ENCODE results near the gene ASMT. TPM values are rescaled to one million over a fixed set of nuclear protein-coding genes. Genes with fewer than 3 reads are reported as not detected.

ASMT gene
- polyA plus RNA-seq, 3 donors, result 0.69 TPM; not detected in 2

DNA sequence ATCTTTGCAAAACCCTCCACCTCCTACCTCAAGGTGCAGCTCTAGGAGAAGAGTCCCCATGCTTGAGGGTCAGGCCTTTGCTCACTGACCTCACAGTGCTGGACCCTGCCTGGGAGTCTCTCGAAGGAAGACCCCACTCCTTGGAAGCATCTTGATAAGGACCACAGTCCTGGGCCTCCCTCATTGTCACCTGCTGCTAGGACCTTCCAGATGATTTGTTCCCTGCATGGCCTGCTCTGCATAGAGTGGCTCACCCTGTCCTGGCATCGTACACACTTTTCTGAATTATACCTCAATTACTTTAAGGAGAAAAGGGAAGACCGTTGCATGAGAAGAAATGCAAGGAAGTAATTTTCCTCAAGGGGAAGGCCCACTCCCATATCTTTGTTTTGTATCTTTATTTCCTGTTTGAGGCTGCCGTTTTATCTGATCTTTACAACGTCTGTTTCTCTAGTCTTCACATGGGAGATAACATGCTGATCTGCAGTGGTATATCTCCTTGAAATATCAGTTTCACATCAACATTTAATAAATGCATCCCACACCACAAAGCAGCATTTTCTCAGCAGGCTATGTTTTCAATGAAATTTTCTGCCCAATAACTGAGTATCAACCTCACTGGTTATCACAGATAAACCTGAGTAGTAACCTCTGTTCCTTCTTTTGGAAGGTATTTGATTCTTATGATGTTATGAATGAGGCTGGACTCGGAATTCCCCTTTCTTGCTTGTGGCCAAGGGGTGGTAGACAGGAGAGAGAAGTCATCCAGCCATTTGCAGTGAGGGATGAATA, 38.5 kb upstream of the ASMT start:
- no peaks in the 10 kb centered on the region for H4K20me1 ChIP-seq (ENCODE audit: insufficient read depth, low read length)

GRCh38 chrX:1577845-1578244, 37.0 kb upstream of the ASMT start:
- no peak overlapping the region for H3K4me3 ChIP-seq (replicated peaks in 1 of 3; ENCODE audit: low read depth in 2 of 3, low read length in 3 of 3)
- intact Hi-C loops (cut with micrococcal nuclease), result loop anchor here in 1 of 2 donors (5.0 kb wide), 1 partner anchor 51 kb away; no protein-coding TSS in a partner anchor
- H3K9me3 ChIP-seq (replicated peaks in 1 of 2; ENCODE audit: control insufficient read depth in 1 of 2, insufficient read depth in 1 of 2, low read length in 2 of 2), result no peaks in the 10 kb centered on the region
- H3K36me3 ChIP-seq (replicated peaks in 1 of 2; ENCODE audit: control insufficient read depth in 1 of 2, insufficient read depth in 2 of 2, low read length in 2 of 2), result no peaks in the 10 kb centered on the region
- Mint-ChIP-seq H3K4me3 (no peak overlapping the region), H3K27ac (no peak overlapping the region), H3K4me1 (peaks cover 2% of the 10 kb centered on the region), H3K36me3 (no peaks in the 10 kb centered on the region), H3K27me3 (ENCODE audit: low read depth in 3 of 3) (no peaks in the 10 kb centered on the region), H3K9me3 (no peaks in the 10 kb centered on the region)
- TF ChIP-seq, protein P1, sequence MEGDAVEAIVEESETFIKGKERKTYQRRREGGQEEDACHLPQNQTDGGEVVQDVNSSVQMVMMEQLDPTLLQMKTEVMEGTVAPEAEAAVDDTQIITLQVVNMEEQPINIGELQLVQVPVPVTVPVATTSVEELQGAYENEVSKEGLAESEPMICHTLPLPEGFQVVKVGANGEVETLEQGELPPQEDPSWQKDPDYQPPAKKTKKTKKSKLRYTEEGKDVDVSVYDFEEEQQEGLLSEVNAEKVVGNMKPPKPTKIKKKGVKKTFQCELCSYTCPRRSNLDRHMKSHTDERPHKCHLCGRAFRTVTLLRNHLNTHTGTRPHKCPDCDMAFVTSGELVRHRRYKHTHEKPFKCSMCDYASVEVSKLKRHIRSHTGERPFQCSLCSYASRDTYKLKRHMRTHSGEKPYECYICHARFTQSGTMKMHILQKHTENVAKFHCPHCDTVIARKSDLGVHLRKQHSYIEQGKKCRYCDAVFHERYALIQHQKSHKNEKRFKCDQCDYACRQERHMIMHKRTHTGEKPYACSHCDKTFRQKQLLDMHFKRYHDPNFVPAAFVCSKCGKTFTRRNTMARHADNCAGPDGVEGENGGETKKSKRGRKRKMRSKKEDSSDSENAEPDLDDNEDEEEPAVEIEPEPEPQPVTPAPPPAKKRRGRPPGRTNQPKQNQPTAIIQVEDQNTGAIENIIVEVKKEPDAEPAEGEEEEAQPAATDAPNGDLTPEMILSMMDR (IDR thresholded peaks at IDR 0.05), result no peak
- 92% methylated on average over 1 of the region's 2 CpGs for WGBS (ENCODE audit: insufficient coverage)
- H4K20me1 ChIP-seq (ENCODE audit: insufficient read depth, low read length), result no peaks in the 10 kb centered on the region
- H3K27me3 ChIP-seq (ENCODE audit: control insufficient read depth in 2 of 2, insufficient read depth in 2 of 2, low read length in 2 of 2), result no peaks in the 10 kb centered on the region
- H3K9ac ChIP-seq (ENCODE audit: insufficient read depth, low read length, poor library complexity, severe bottlenecking), result no peak overlapping the region
- DNase-seq, result no peak
- H3K27ac ChIP-seq (ENCODE audit: low read depth in 1 of 2, low read length in 2 of 2), result no peak overlapping the region
- H3K4me2 ChIP-seq (replicated peaks; ENCODE audit: extremely low read depth, low read length, poor library complexity, severe bottlenecking), result no peak overlapping the region
- no peak overlapping the region for H2AFZ ChIP-seq (ENCODE audit: insufficient read depth, low read depth, low read length, poor library complexity, severe bottlenecking)
- no peaks in the 10 kb centered on the region for H3K4me1 ChIP-seq (ENCODE audit: control insufficient read depth in 1 of 2, insufficient read depth in 2 of 2, low read length in 2 of 2)
- H3K79me2 ChIP-seq (ENCODE audit: insufficient read depth, low read length), result no peaks in the 10 kb centered on the region

More for the DNA sequence above, 38.5 kb upstream of the ASMT start:
- no peak overlapping the region for H3K9ac ChIP-seq (ENCODE audit: insufficient read depth, low read length, poor library complexity, severe bottlenecking)
- H3K4me2 ChIP-seq (replicated peaks; ENCODE audit: extremely low read depth, low read length, poor library complexity, severe bottlenecking), result no peak overlapping the region
- no peak for DNase-seq
- H3K27ac ChIP-seq (ENCODE audit: low read depth in 1 of 2, low read length in 2 of 2), result no peak overlapping the region
- peaks cover 0 to under 1% of the 10 kb centered on the region in 2 donors for H3K4me1 ChIP-seq (ENCODE audit: control insufficient read depth in 1 of 2, insufficient read depth in 2 of 2, low read length in 2 of 2)
- no peaks in the 10 kb centered on the region for H3K79me2 ChIP-seq (ENCODE audit: insufficient read depth, low read length)
- no peak overlapping the region for H3K4me3 ChIP-seq (replicated peaks in 1 of 3; ENCODE audit: low read depth in 2 of 3, low read length in 3 of 3)
- no peak overlapping the region for H3K4me3 Mint-ChIP-seq
- intact Hi-C loops (cut with micrococcal nuclease), result loop anchor here in 1 of 2 donors (5.0 kb wide), 1 partner anchor 49 kb away; no protein-coding TSS in a partner anchor
- 46% methylated on average over 2 of the region's 6 CpGs for WGBS (ENCODE audit: insufficient coverage)
- TF ChIP-seq, protein P1 (IDR thresholded peaks at IDR 0.05), result no peak
- H3K36me3 ChIP-seq (replicated peaks in 1 of 2; ENCODE audit: control insufficient read depth in 1 of 2, insufficient read depth in 2 of 2, low read length in 2 of 2), result no peaks in the 10 kb centered on the region
- peaks cover 0 to 3% (median 0%) of the 10 kb centered on the region in 3 donors for H3K27me3 Mint-ChIP-seq (ENCODE audit: low read depth in 3 of 3)
- no peak overlapping the region for H2AFZ ChIP-seq (ENCODE audit: insufficient read depth, low read depth, low read length, poor library complexity, severe bottlenecking)
- H3K36me3 Mint-ChIP-seq, result no peaks in the 10 kb centered on the region
- no peaks in the 10 kb centered on the region for H3K9me3 ChIP-seq (replicated peaks in 1 of 2; ENCODE audit: control insufficient read depth in 1 of 2, insufficient read depth in 1 of 2, low read length in 2 of 2)
- H3K27me3 ChIP-seq (ENCODE audit: control insufficient read depth in 2 of 2, insufficient read depth in 2 of 2, low read length in 2 of 2), result no peaks in the 10 kb centered on the region
- peaks cover under 1% of the 10 kb centered on the region for H3K4me1 Mint-ChIP-seq
- H3K9me3 Mint-ChIP-seq, result no peaks in the 10 kb centered on the region
- no peak overlapping the region for H3K27ac Mint-ChIP-seq
